Activated T-cell treated with anti-CD3 and anti-CD28 coated beads for 48 hours (primary cell): ENCODE results near the gene ACSM2B.
"Not testable (repeated sequence)": the region's sequence is repeated elsewhere in the genome, so short reads cannot be mapped to it uniquely, and the experiment has no call there.

Experiments
- DNase-seq: peaks from one replicate; pipeline ENCODE4 v3.0.0-alpha.2; 2020; ENCODE audit warnings: low read depth

The ACSM2B gene

GRCh38 chr16:20595694-20596093 is 19.5 kb upstream of the ACSM2B start:
- DNase-seq: not testable (repeated sequence)

- not testable (repeated sequence) for DNase-seq
Measured at GRCh38 chr16:20595068-20595467, 18.9 kb upstream of the ACSM2B start.

- not testable (repeated sequence) for DNase-seq
Measured at GRCh38 chr16:20592780-20593179, 16.6 kb upstream of the ACSM2B start.

GRCh38 chr16:20589486-20589885 is 13.3 kb upstream of the ACSM2B start:
- DNase-seq: not testable (repeated sequence)

- DNase-seq: not testable (repeated sequence)
Measured at GRCh38 chr16:20587645-20588074, 11.5 kb upstream of the ACSM2B start.

GRCh38 chr16:20586716-20587115 is 10.5 kb upstream of the ACSM2B start:
- DNase-seq: not testable (repeated sequence)

DNA sequence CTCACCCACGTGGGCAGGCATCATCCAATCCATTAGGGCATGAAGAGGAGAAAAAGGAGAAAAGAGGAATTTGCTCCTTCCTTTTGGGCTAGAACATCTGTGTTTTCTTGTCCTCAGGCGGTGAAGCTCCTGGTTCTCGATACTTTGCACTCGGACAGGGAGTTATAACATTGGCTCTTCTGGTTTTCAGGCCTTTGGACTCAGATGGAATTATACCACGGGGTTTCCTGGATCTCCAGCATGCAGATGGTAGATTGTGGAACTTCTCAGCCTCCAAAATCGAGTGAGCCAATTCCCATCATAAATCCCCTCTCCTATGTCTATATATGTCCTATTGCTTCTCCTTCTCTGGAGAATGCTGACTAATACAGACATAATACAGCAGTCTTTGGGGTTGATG is 9.9 kb upstream of the ACSM2B start:
- not testable (repeated sequence) for DNase-seq

DNA sequence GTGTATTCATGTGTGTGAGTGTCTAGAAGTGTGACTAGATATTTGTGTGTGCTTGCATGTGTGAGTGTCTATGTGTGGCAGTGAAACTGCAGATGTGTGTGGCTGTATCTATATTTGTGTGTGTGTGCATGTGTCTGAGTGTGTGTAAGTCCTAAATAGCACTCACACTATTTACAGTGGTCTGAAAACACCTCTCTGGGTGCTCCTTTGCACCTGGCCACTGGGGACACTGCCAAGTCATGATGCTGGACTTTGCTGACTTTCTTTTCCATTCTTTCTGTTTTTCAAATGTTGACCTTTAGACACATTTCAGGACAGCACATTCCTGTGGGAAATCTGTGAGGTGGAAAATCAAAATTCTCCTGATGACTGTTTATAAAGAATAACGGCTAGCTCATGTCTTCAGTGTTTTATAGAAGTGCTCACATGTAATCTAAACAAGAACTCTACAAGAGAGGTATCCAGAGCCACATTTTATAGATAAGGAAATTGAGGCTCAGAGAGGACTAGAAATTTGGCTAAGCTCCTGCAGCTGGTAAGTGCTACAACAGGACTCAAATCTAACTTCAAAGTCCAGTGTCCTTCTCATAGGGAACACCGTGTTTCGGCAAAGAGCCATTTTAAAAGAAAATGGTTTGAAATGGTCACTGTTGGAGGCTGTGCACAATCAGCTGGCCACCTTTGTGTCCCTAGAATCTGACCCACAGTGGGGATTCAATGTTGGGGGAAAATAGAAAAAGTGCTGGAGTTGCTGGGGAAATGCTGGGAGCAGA is 4.5 kb upstream of the ACSM2B start:
- DNase-seq: not testable (repeated sequence)

DNA sequence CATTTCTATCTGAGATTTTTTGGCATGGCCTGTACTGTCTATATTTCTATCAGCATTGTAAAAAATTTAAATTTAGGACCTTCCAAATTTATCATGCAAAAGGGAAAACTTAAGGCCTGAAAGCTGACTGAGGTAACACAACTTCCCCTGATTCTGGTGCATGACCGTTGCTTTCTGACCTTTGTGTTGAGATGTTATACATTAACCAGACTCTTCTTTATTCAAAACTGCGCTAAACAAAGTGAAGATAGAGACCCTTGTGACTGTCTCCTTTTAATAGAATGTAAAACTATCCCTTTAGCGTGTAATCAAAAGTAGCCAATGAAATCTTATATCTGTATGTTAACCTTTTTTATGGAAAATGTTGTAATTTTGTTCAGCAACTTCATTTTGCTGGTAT is 1.9 kb upstream of the ACSM2B start:
- DNase-seq: not testable (repeated sequence)

- not testable (repeated sequence) for DNase-seq
Measured at GRCh38 chr16:20569117-20569651, 7.0 kb downstream of the ACSM2B start.

GRCh38 chr16:20568404-20568803 is 7.8 kb downstream of the ACSM2B start:
- DNase-seq: no peak

DNA sequence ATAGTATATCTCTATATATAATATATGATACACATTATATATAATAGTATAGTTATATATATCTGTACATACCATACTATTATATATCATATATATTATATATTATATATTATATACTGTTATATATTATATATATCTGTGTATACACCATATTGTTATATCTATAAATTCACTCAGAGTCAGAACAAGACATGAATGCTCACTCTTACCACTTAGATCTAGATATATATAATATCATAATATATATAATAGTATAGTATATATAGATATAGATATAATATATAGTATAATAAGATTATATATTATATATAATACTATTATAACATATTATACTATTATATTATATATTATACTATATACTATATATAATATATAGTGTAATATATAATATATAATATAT is 9.3 kb downstream of the ACSM2B start:
- no peak for DNase-seq

DNA sequence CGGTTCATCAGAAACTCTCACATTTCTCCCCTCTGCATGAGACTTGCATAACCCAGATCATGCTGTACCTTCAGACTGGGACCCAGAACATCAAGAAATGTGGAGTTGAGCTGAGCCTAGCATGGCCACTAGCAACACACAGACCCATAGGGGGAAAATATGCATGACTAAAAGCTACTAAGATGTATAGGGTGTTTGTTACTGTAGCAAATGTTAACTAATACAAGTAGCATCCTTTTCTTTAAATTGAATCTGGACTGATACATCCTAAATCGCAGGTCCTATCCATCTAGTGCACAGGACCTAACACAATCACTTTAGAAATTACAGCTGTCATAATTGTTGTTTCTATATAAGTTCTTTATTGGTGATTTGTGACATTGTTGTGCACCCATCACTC is 10.8 kb downstream of the ACSM2B start:
- DNase-seq: not testable (repeated sequence)

GRCh38 chr16:20564218-20564617 is 11.9 kb downstream of the ACSM2B start:
- not testable (repeated sequence) for DNase-seq

DNA sequence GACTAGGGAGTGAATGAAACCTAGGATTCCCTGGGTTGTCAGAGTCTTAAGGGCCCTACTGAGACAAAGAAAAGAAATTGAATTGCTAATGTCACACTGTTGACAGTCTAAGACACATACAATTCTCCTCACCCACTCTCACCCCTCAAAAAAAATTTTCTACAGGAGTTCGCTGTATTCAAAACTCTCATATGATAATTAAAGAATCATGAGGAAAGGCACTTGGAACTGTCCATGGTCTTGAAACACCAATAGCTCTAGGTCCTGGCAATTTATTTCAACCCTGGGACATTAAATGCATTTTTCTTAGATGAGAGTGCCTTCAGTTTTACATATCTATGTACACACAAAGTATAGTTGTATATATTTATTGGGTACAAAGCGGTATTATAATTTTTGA is 20.5 kb downstream of the ACSM2B start:
- not testable (repeated sequence) for DNase-seq

DNA sequence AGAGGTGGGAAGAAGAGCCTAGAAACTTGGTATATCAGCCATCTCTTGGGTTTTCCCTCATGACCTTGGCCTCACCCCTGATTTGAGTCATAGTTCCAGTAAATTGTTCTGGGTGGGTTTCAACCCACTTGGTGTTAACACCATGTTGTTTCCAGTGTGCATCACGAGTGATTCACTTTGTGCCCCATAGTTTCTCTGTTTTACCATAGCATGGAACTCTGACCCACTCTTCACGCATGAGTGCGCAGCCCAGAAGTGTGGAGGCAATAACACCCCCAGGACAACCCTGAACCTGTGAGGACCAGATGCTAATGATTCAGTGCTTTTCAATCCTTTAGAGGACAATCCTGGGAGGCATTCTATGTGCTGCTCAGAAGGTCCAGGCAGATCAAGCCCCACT is 21.5 kb downstream of the ACSM2B start:
- DNase-seq: peak; percentile 6

DNA sequence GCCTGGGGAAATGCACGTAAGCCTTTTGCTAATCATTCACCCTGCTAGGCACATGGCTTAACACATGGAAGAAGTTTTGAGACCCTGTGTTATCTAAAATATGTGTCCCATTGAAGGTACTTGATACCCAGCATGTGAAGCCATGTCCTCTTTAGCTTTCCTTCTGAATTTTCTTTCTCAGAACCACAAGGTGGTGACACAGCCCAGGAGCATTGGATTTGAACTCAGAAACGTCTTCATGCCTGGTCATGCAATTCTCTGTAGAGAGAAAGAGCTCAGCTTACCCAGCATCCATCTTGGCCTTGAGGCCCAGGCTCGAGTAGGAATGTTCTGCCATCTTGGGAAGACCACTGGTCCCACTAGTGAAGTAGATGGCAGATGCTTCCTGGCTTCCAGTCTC is 22.7 kb downstream of the ACSM2B start:
- DNase-seq: not testable (repeated sequence)

- DNase-seq: not testable (repeated sequence)
Measured at GRCh38 chr16:20546951-20547350, 29.2 kb downstream of the ACSM2B start.

- DNase-seq: not testable (repeated sequence)
Measured at GRCh38 chr16:20546278-20546853, 29.8 kb downstream of the ACSM2B start.

DNA sequence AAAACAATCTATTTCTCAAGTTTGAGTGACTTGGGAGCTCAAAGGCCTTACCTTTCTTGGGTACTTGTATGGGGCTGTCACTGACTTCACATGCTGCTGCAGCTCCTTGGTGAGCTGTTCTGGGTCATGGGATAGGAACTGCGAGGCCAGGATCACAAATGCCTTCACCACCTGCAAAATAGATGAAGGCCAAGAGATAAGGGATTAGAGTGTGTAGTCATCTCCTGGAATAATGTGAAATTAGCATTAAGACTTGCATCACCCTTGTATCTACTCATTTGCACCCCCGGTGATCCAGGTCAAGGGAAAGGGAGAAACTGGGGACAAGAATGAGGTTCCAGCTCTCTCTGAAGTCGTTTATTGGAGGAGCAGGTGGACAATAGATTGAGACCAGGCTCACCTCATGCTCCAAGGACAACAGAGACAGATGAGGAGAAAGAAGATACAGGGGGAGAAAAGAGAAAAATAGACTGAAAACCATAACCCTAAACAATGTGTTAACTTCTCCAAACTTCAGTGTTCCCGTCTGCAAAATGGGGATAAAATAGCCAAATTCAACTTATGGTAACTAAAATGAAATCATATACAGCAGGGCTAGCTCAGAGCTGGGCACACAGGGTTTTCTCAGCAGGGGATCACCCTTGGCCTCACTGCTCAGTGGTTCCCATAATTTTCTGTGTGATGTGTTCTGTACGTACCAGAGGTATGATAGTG is 35.4 kb downstream of the ACSM2B start:
- not testable (repeated sequence) for DNase-seq

DNA sequence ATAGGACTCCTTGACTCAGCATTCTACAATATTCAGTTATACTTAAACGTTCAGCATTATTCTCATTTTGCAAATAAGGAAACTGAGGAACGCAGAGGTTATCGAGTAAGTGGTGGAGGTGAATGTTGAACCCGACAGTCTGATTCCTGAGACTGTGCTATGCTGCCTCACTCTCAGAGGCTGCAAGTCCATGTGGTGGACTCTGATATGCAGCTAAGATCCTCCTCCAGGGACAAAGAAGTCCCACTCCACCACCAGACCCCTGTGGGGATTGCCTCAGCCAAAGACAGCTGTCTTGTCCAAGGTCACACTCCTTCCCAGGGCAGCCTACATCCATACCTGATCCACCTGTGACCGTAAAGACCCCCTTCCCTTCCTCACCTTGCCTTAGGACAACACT is 37.5 kb downstream of the ACSM2B start:
- no peak for DNase-seq

- DNase-seq: no peak
Measured at GRCh38 chr16:20538181-20538580, 38.0 kb downstream of the ACSM2B start.

DNA sequence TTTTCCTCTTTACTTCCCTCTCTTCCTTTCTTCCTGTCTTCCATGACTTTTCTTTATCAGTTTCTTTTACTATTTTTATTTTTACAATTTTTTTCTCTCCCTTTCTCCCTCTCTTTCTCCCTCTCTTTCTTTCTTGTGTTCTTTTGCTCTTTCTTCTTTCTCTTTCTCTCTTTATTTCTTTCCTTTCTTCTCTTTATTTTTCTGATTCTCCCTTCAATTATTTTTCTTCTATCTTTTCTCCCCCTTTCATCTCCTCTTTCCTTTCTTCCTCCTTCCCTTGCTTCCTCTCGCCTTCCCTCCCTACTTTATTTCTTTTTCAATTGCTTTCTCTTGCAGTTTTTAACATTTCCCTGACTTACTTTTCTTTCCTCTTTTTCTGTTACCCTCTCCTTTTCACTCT is 39.5 kb downstream of the ACSM2B start:
- DNase-seq: not testable (repeated sequence)
